Fibroblast of mammary gland (primary cell): ENCODE results near the gene SLC12A7.

Source experiments
- DNase-seq: peaks from one replicate; pipeline ENCODE4 v3.0.0-alpha.2; 2010; ENCODE audit warnings: low read depth
- H3K4me3 ChIP-seq: 2 replicates; pipeline ENCODE4 v1.5.1; 2011; ENCODE audit warnings: low read depth, mild to moderate bottlenecking, low read length, moderate library complexity; ENCODE audit not compliant: control insufficient read depth
- TF ChIP-seq, protein P1 (sequence below): conservative IDR thresholded peaks from 2 replicates; pipeline ENCODE4 v1.5.1; 2011; ENCODE audit warnings: low read depth, low read length, inconsistent platforms; ENCODE audit not compliant: control insufficient read depth, insufficient read depth

Gene SLC12A7

DNA sequence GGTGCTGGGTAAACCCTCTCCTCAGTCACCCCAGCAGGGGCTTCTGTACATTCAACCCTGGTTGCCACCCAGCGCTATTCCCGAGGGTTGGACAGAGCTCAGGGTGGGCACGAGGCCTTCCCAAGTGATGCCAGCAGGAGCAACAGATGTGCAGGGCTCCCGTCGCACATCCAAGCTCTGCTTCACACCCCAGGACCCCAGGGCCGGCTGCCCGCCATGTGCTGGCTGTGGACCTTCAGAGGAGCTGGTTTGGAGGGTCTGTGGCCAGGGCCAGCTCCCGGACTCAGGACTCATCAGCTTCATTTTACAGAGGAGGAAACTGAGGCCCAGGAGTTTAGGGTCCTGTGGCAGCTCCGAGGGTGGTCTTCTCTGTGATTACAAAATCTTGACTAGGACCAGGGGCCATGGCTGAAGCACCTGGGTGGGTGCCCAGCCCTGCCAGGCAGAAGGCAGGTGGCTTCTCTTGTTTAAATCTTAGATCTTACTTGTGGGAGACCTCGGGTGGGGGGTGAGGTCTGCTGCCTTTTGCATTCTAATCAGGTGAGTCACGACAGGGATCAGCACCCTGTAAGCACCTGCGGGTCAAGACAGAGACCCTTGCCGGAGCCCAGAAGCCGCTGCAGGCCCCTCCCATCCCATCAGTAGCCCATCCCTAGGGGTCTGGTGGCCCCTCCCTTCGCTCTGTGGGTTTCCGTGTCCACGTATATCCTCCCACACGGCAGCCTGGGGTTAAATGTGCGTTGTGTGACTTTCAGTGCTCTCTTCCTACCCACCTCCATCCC lies 2.1 kb upstream of the SLC12A7 start:
- TF ChIP-seq, protein P1, sequence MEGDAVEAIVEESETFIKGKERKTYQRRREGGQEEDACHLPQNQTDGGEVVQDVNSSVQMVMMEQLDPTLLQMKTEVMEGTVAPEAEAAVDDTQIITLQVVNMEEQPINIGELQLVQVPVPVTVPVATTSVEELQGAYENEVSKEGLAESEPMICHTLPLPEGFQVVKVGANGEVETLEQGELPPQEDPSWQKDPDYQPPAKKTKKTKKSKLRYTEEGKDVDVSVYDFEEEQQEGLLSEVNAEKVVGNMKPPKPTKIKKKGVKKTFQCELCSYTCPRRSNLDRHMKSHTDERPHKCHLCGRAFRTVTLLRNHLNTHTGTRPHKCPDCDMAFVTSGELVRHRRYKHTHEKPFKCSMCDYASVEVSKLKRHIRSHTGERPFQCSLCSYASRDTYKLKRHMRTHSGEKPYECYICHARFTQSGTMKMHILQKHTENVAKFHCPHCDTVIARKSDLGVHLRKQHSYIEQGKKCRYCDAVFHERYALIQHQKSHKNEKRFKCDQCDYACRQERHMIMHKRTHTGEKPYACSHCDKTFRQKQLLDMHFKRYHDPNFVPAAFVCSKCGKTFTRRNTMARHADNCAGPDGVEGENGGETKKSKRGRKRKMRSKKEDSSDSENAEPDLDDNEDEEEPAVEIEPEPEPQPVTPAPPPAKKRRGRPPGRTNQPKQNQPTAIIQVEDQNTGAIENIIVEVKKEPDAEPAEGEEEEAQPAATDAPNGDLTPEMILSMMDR, result no peak
- H3K4me3 ChIP-seq, result no peak overlapping the region
- DNase-seq, result no peak

DNA sequence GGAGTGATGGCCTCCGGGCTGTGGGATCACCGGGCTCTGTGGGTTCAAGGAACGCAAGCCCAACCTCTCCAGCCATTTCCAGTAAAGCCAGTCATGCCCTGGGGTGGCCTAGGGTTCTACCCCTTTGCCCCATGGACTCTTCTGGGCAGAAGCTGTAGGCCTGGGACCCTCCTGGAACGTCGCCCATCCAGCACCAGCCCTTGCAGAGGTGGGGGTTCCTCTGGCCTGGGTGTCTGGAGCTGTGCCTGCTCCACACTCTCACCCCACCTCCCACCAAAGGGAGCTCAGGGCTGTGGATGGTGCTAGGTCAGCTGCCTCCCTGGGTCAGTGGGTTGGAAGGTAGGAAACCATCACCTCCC lies 1.4 kb upstream of the SLC12A7 start:
- TF ChIP-seq, protein P1, result no peak
- no peak overlapping the region for H3K4me3 ChIP-seq
- DNase-seq, result no peak

DNA sequence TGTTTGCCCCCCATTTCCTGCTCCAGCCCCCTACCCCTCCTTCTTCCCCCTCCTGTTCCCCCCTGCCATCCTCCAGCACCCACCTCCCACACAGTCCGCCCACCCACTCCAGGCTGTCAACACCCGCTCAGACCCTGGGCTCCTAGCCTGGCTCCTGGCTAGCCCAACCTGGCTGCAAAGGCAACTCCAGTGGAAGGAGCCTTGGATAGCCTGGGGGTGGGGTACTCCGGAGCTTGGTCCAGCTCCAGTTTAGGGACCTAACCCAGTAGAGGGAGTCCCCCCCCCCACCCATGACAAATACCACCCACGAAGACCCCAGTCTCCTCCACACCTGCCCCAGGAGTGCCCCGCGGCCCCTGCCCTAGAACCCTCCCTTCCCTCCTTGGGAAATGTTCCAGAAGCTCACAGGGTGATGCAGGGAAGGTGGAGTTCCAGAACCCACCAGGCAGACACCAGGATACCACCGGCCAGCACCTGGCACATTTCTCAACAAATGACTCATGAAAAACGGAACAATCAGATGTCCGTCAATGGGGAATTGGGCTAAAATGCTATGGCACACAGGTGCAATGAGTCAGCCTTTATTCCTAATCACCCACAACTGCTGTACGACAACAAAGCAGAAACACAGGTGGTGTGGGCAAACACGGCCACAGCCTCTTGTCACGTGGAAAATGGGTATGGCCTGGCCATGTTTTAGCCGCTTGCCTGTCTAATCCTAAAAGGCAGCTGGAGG lies 901 bp upstream of the SLC12A7 start:
- DNase-seq, result no peak
- TF ChIP-seq, protein P1, result no peak
- H3K4me3 ChIP-seq, result no peak overlapping the region

DNA sequence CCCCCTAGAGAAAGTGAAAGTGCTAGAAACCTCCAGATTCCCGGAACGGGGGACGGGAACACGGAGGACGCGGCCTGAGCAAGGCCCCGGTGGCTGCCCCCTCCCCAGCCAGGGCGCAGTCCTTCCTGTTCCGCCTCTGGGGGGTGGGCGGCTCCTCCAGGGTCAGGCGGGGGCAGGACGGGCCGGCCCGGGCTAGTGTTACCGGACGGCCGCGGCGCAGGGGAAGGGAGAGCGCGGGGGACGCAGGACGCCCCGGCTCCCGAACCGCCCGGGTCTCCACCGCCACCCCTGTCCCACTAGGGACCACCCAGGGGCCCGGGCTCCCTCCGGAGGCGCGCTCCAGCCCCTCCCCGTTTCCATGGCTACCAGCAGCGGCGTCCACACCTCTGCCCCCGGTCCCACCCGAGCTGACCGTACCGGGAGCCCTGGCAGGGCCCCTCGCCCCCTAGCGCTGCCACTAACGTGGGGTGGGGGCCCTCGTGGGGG lies 579 bp downstream of the SLC12A7 start:
- no peak for DNase-seq
- TF ChIP-seq, protein P1, result no peak
- peak overlapping the region; percentile 33 for H3K4me3 ChIP-seq

DNA sequence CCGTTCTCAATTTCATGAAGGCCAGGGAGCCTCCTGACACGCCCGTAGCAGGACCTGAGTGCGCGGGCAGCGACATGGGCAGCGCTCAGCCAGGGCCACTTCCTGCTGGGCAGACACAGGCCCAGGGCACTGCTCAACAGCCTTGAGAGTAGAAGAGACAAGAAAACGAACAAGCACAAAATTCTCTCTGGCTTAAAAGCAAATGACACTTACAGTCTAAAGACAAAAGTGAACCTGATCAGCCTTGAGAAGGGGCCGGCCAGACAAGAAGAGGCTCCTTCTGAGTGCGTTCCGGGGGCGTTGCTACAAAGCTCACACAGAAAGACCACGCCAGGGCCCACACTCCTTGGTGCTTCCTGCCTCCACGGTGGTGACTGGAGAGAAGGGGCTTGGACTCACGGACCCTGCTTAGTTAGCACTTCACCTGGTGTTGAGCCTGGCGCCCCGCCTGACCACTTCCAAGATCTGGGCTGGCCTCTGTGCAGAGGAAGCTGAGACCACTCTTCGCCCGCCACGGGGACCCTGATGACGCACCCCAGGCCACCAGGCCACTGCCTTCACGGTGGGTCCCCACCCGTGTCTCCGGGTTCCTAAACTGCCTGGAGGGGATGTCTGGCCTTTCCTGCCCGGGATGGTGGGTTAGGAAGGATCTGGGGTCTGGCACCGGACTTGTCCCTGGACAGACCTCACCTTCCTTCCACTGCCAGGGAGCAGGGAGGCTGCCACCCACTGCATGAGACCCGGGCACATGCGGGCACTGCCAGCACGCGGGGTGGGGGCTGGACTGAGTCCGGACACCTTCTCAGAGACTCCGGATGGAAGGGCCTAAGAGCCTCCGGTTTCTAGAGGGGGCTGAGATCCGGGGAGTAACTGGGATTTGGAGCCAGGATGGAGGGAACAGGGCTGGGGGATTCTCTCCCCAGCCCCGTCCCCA lies 1.3 kb downstream of the SLC12A7 start:
- TF ChIP-seq, protein P1, result no peak
- no peak for DNase-seq
- H3K4me3 ChIP-seq, result peak overlapping the region; percentile 33

DNA sequence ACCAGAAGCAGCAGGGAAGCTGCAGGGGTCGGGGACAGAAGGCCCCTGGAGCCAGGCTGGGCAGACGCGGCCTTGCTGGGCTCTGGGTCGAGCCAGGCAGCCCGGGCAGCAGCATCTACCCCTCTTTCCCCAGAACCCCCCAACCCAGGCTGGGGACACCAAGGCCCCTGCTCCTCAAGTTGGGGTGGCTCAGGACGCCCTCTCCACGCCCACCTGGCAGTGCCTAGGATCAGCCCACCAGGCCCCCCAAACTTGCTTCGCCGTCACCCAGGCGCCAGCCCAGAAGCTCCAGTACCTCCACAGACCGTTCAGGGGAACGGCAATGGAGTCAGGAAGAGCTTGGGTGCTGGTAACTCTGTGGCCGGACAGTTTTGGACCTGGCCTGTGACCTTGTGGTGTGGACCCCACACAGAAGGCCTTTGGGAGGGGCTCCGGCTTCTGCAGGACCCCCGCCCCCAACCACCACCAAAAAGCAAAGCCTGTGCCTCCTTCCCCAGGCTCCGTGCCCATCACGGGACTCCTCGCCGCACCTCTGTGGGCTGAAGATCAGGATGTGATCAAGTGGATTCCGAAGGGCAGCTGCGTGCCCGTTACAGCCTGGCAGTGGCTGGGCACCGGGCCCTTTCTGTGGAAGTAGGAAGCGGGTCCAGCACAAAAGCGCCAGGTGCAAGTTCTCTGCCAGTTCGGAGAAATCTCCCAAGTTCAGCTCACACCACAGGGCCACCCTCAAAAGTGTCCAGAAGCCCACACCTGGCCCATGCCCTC lies 2.1 kb downstream of the SLC12A7 start:
- TF ChIP-seq, protein P1, result no peak
- H3K4me3 ChIP-seq, result no peak overlapping the region
- DNase-seq, result no peak
